ENCODE results near the gene QSOX2. TPM values are rescaled to one million over a fixed set of nuclear protein-coding genes. Genes with fewer than 3 reads are reported as not detected.

QSOX2 gene
- total RNA-seq, 1 experiment from 2014 or later, result 34.6 TPM

GRCh38 chr9:136281421-136282271 lies 36.0 kb upstream of the QSOX2 start:
- ChIA-PET CTCF (no interaction called here), POLR2A (ENCODE audit: unreplicated experiment) (no interaction called here)
- H3K9me2 ChIP-seq (ENCODE audit: insufficient read depth), result no peaks in the 10 kb centered on the region
- intact Hi-C loops (cut with micrococcal nuclease; ENCODE audit: unreplicated experiment), result loop anchor here (2.0 to 10.0 kb wide), 3 partner anchors 54 to 317 kb away; partner anchors contain the start of gene UBAC1
- TF ChIP-seq, protein P1, sequence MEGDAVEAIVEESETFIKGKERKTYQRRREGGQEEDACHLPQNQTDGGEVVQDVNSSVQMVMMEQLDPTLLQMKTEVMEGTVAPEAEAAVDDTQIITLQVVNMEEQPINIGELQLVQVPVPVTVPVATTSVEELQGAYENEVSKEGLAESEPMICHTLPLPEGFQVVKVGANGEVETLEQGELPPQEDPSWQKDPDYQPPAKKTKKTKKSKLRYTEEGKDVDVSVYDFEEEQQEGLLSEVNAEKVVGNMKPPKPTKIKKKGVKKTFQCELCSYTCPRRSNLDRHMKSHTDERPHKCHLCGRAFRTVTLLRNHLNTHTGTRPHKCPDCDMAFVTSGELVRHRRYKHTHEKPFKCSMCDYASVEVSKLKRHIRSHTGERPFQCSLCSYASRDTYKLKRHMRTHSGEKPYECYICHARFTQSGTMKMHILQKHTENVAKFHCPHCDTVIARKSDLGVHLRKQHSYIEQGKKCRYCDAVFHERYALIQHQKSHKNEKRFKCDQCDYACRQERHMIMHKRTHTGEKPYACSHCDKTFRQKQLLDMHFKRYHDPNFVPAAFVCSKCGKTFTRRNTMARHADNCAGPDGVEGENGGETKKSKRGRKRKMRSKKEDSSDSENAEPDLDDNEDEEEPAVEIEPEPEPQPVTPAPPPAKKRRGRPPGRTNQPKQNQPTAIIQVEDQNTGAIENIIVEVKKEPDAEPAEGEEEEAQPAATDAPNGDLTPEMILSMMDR (conservative IDR thresholded peaks at IDR 0.05), result no peak
- TF ChIP-seq EZH2 (IDR thresholded peaks at IDR 0.05; ENCODE audit: low read depth), result no peak
- H3F3A ChIP-seq (ENCODE audit: insufficient read depth, low read depth), result no peaks in the 10 kb centered on the region; the same call in 1 of the 2 replicates
- H3K27me3 ChIP-seq (ENCODE audit: insufficient read depth, low read depth), result peaks cover 61% of the 10 kb centered on the region
- H3K27ac ChIP-seq, result no peak overlapping the region
- no peak for DNase-seq
- H3K4me1 ChIP-seq (replicated peaks; ENCODE audit: insufficient read depth), result no peaks in the 10 kb centered on the region
- no peaks in the 10 kb centered on the region for H4K20me1 ChIP-seq (ENCODE audit: insufficient read depth)
- no peaks in the 10 kb centered on the region for H3K79me2 ChIP-seq (ENCODE audit: low read depth)
- no peaks in the 10 kb centered on the region for H3K36me3 ChIP-seq (ENCODE audit: low read depth)
- H3K4me3 ChIP-seq, result no peak overlapping the region
- BruUV-seq (replicated peaks), result no TSS peak
- H2AFZ ChIP-seq, result no peak overlapping the region
- no peak overlapping the region for H3K4me2 ChIP-seq
- no peaks in the 10 kb centered on the region for H3K9me3 ChIP-seq (ENCODE audit: insufficient read depth, low read depth)

- Histone ChIP-seq H4K20me1 (ENCODE audit: insufficient read depth) (no peaks in the 10 kb centered on the region), H3K9me3 (ENCODE audit: insufficient read depth, low read depth) (no peaks in the 10 kb centered on the region), H3F3A (ENCODE audit: insufficient read depth, low read depth) (no peaks in the 10 kb centered on the region; the same call in 1 of the 2 replicates), H3K79me2 (ENCODE audit: low read depth) (no peaks in the 10 kb centered on the region), H3K27me3 (ENCODE audit: insufficient read depth, low read depth) (peaks cover 61% of the 10 kb centered on the region), H3K4me2 (no peak overlapping the region), H3K9me2 (ENCODE audit: insufficient read depth) (no peaks in the 10 kb centered on the region), H3K4me1 (replicated peaks; ENCODE audit: insufficient read depth) (no peaks in the 10 kb centered on the region), H3K36me3 (ENCODE audit: low read depth) (no peaks in the 10 kb centered on the region), H3K4me3 (no peak overlapping the region), H3K27ac (no peak overlapping the region), H2AFZ (no peak overlapping the region)
- intact Hi-C loops (cut with micrococcal nuclease; ENCODE audit: unreplicated experiment), result loop anchor here (5.0 to 10.0 kb wide), 2 partner anchors 53 to 316 kb away; partner anchors contain the start of gene UBAC1
- no peak for TF ChIP-seq EZH2 (IDR thresholded peaks at IDR 0.05; ENCODE audit: low read depth)
- TF ChIP-seq, protein P1 (conservative IDR thresholded peaks at IDR 0.05), result no peak
- BruUV-seq (replicated peaks), result no TSS peak
- ChIA-PET CTCF (no interaction called here), POLR2A (ENCODE audit: unreplicated experiment) (no interaction called here)
- DNase-seq, result no peak
These were observed 35.1 kb upstream of the QSOX2 start for GRCh38 chr9:136280535-136281315.

- TF ChIP-seq, protein P1 (conservative IDR thresholded peaks at IDR 0.05), result no peak
- no peak for TF ChIP-seq EZH2 (IDR thresholded peaks at IDR 0.05; ENCODE audit: low read depth)
- ChIA-PET CTCF (no interaction called here), POLR2A (ENCODE audit: unreplicated experiment) (no interaction called here)
- no peaks in the 10 kb centered on the region for H3K4me1 ChIP-seq (replicated peaks; ENCODE audit: insufficient read depth)
- H3K27me3 ChIP-seq (ENCODE audit: insufficient read depth, low read depth), result peaks cover 63% of the 10 kb centered on the region
- BruUV-seq (replicated peaks), result no TSS peak
- no peaks in the 10 kb centered on the region for H3K36me3 ChIP-seq (ENCODE audit: low read depth)
- H3K9me2 ChIP-seq (ENCODE audit: insufficient read depth), result no peaks in the 10 kb centered on the region
- H3K79me2 ChIP-seq (ENCODE audit: low read depth), result no peaks in the 10 kb centered on the region
- no peaks in the 10 kb centered on the region; the same call in 1 of the 2 replicates for H3F3A ChIP-seq (ENCODE audit: insufficient read depth, low read depth)
- no peak overlapping the region for H3K4me2 ChIP-seq
- no peak overlapping the region for H2AFZ ChIP-seq
- intact Hi-C loops (cut with micrococcal nuclease; ENCODE audit: unreplicated experiment), result no loop called here
- DNase-seq, result no peak
- no peaks in the 10 kb centered on the region for H4K20me1 ChIP-seq (ENCODE audit: insufficient read depth)
- H3K27ac ChIP-seq, result no peak overlapping the region
- no peaks in the 10 kb centered on the region for H3K9me3 ChIP-seq (ENCODE audit: insufficient read depth, low read depth)
- no peak overlapping the region for H3K4me3 ChIP-seq
These were observed 33.9 kb upstream of the QSOX2 start for GRCh38 chr9:136279471-136279870.
